ENCODE measurements around the gene NMNAT3. TPM values are rescaled to one million over a fixed set of nuclear protein-coding genes. Genes with fewer than 3 reads are reported as not detected.

The NMNAT3 gene
- total RNA-seq, 2 donors from 2014 or later: 6.4 to 9.5 TPM

GRCh38 chr3:139642996-139643395 is 34.8 kb downstream of the NMNAT3 start:
- Mint-ChIP-seq H3K36me3 (ENCODE audit: insufficient read depth in 2 of 2) (peaks cover 1 to 3% of the 10 kb centered on the region in 2 donors), H3K4me3 (no peak overlapping the region), H3K4me1 (ENCODE audit: low read depth) (peaks cover 8% of the 10 kb centered on the region), H3K27me3 (ENCODE audit: low read depth) (no peaks in the 10 kb centered on the region), H3K9me3 (peaks cover 0 to 9% of the 10 kb centered on the region in 2 donors), H3K27ac (no peak overlapping the region)
- DNase-seq: no peak
- ATAC-seq (replicated peaks in 1 of 2): no peak

DNA sequence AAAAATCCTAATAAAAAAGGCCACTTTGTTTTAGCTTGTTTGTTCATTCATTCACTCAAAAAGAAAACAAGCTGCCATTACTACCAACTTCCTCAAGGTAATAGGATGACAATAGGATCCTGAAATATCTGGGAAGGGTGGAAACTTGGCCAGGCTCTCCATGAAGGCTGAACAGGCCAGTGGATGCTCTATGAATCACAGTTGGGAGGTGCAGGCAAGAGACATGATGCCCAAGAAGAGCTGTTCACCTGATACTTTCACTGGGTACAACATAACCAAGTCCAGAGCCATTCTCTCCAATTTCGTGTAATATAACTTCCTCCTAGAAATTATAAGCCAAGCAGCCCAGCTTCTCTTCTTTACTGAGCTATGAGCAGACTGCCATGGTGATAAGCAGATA is 37.3 kb downstream of the NMNAT3 start:
- DNase-seq (no peak), ATAC-seq (replicated peaks in 1 of 2) (no peak)
- Mint-ChIP-seq H3K27me3 (ENCODE audit: low read depth) (no peaks in the 10 kb centered on the region), H3K9me3 (peaks cover 0 to 7% of the 10 kb centered on the region in 2 donors), H3K4me3 (no peak overlapping the region), H3K36me3 (ENCODE audit: insufficient read depth in 2 of 2) (peaks cover 1 to 3% of the 10 kb centered on the region in 2 donors), H3K27ac (no peak overlapping the region), H3K4me1 (ENCODE audit: low read depth) (peaks cover 8% of the 10 kb centered on the region)

- no peak for ATAC-seq (replicated peaks in 1 of 2)
- no peak overlapping the region for H3K27ac Mint-ChIP-seq
Measured at GRCh38 chr3:139639662-139640061, 38.1 kb downstream of the NMNAT3 start.

GRCh38 chr3:139638518-139638917 is 39.3 kb downstream of the NMNAT3 start:
- H3K4me1 Mint-ChIP-seq (ENCODE audit: low read depth): peaks cover 8% of the 10 kb centered on the region
- peaks cover 0 to 2% of the 10 kb centered on the region in 2 donors for H3K36me3 Mint-ChIP-seq (ENCODE audit: insufficient read depth in 2 of 2)
- DNase-seq: no peak
- H3K4me3 Mint-ChIP-seq: no peak overlapping the region
- no peaks in the 10 kb centered on the region for H3K27me3 Mint-ChIP-seq (ENCODE audit: low read depth)
- H3K9me3 Mint-ChIP-seq: no peaks in the 10 kb centered on the region
- H3K27ac Mint-ChIP-seq: no peak overlapping the region
- no peak for ATAC-seq (replicated peaks in 1 of 2)

More at GRCh38 chr3:139639662-139640061, 38.1 kb downstream of the NMNAT3 start:
- Mint-ChIP-seq H3K27me3 (ENCODE audit: low read depth) (no peaks in the 10 kb centered on the region), H3K4me3 (no peak overlapping the region), H3K36me3 (ENCODE audit: insufficient read depth in 2 of 2) (peaks cover 0 to 1% of the 10 kb centered on the region in 2 donors), H3K9me3 (peaks cover 0 to 7% of the 10 kb centered on the region in 2 donors), H3K4me1 (ENCODE audit: low read depth) (peaks cover 8% of the 10 kb centered on the region)
- no peak for DNase-seq

- H3K4me3 Mint-ChIP-seq: no peak overlapping the region
- no peaks in the 10 kb centered on the region for H3K4me1 Mint-ChIP-seq (ENCODE audit: low read depth)
- no peak overlapping the region for H3K27ac Mint-ChIP-seq
- H3K27me3 Mint-ChIP-seq (ENCODE audit: low read depth): no peaks in the 10 kb centered on the region
- H3K9me3 Mint-ChIP-seq: no peaks in the 10 kb centered on the region
- DNase-seq: no peak
- H3K36me3 Mint-ChIP-seq (ENCODE audit: insufficient read depth in 2 of 2): peaks cover 0 to 2% of the 10 kb centered on the region in 2 donors
- no peak for ATAC-seq (replicated peaks in 1 of 2)
Measured at GRCh38 chr3:139636511-139636910, 41.3 kb downstream of the NMNAT3 start.

- no peak overlapping the region for H3K27ac Mint-ChIP-seq
- H3K9me3 Mint-ChIP-seq: no peaks in the 10 kb centered on the region
- H3K4me3 Mint-ChIP-seq: no peak overlapping the region
- ATAC-seq (replicated peaks in 1 of 2): no peak
- DNase-seq: no peak
- no peaks in the 10 kb centered on the region for H3K4me1 Mint-ChIP-seq (ENCODE audit: low read depth)
- H3K27me3 Mint-ChIP-seq (ENCODE audit: low read depth): no peaks in the 10 kb centered on the region
- peaks cover 0 to 2% of the 10 kb centered on the region in 2 donors for H3K36me3 Mint-ChIP-seq (ENCODE audit: insufficient read depth in 2 of 2)
Measured at GRCh38 chr3:139634111-139634635, 43.6 kb downstream of the NMNAT3 start.

DNA sequence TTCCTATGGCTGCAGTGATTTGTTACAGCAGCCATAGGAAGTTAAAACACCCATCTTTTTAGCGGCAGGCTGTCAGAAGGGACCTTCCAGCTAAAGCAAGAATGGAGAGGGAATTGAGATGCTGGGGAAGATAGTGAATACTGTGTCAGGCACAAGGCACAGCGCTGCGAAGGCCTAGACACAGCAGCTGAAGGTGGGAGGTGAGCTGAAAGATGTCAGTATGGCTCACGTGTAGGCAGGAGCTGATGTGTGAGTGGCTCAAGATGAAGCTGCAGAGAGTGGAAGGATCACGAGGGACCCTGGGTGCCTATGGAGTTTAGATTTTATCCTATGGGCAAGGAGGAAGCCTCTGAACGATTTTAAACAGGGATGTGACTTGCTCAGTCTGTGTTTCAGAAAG is 44.3 kb downstream of the NMNAT3 start:
- Mint-ChIP-seq H3K4me1 (ENCODE audit: low read depth) (peaks cover 5% of the 10 kb centered on the region), H3K36me3 (ENCODE audit: insufficient read depth in 2 of 2) (peaks cover 0 to 2% of the 10 kb centered on the region in 2 donors), H3K4me3 (no peak overlapping the region), H3K27ac (no peak overlapping the region), H3K27me3 (ENCODE audit: low read depth) (no peaks in the 10 kb centered on the region), H3K9me3 (no peaks in the 10 kb centered on the region)
- ATAC-seq (replicated peaks in 1 of 2) (no peak), DNase-seq (no peak)

DNA sequence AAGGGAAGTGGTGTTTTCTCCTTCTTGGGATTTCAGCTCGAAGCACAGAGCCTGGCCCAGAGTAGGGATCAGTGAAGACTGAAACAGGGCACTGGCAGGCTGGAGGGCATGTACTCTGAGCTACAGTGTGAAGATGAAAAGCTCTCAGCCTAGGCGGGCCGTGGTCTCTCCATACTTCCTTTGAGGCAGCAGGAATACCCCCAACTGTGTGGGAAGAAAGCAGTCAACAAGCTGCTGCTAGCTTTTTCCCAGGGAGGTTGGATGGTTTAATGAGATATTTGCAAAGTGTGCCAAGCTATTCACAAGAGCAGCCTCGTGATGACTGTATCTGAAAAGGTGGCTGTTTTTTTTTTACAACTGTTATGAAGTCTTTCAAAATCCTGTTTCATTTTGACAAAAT is 47.2 kb downstream of the NMNAT3 start:
- Mint-ChIP-seq H3K4me1 (ENCODE audit: low read depth) (peaks cover 8% of the 10 kb centered on the region), H3K27ac (no peak overlapping the region), H3K27me3 (ENCODE audit: low read depth) (no peaks in the 10 kb centered on the region), H3K9me3 (no peaks in the 10 kb centered on the region), H3K36me3 (ENCODE audit: insufficient read depth in 2 of 2) (peaks cover 0 to 2% of the 10 kb centered on the region in 2 donors), H3K4me3 (no peak overlapping the region)
- no peak for ATAC-seq (replicated peaks in 1 of 2)
- DNase-seq: no peak

DNA sequence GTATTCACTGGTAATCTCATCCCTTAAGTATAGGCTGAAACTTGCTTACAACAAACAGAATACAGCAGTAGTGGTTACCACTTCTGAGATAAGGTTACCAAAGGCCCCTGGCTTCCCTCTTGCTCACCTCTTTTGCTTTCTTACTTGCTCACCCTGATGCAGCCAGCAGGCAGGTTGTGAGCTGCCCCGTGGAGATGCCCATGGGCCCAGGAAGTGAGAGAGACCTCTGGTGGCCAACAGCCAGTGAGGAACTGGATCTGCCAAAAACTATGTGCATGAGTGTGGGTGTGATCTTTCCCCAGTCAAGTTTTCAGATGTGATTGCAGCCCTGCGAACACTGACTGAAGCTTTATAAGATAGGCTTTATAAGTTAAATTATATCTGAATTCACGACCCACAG is 48.7 kb downstream of the NMNAT3 start:
- H3K4me1 Mint-ChIP-seq (ENCODE audit: low read depth): peaks cover 8% of the 10 kb centered on the region
- ATAC-seq (replicated peaks in 1 of 2) (peak; percentile 65 to 72), DNase-seq (peak; percentile 21 to 25)
- no peaks in the 10 kb centered on the region for H3K27me3 Mint-ChIP-seq (ENCODE audit: low read depth)
- no peak overlapping the region for H3K4me3 Mint-ChIP-seq
- no peaks in the 10 kb centered on the region for H3K9me3 Mint-ChIP-seq
- no peaks in the 10 kb centered on the region for H3K36me3 Mint-ChIP-seq (ENCODE audit: insufficient read depth in 2 of 2)
- H3K27ac Mint-ChIP-seq: no peak overlapping the region

DNA sequence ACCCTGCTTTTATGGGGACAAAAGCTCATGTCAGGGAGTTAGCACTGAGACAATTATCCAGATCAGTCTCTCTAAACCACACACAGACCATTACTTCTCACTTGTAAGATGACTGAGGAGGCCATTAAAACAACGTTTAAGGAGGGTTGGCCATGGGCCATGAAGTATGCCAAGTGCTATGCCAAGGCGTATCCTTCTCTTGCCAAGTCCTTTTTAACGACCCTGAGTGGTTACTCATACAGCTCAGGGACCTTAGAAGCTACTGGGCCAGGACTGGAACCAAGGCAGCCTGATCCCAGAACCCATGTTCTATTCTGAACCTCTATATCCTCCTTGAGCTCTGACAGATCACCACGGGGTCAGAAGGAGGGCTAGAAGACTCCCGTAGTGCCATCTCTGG is 50.0 kb downstream of the NMNAT3 start:
- DNase-seq (no peak), ATAC-seq (replicated peaks in 1 of 2) (no peak)
- no peaks in the 10 kb centered on the region for H3K36me3 Mint-ChIP-seq (ENCODE audit: insufficient read depth in 2 of 2)
- no peak overlapping the region for H3K27ac Mint-ChIP-seq
- H3K4me3 Mint-ChIP-seq: no peak overlapping the region
- H3K4me1 Mint-ChIP-seq (ENCODE audit: low read depth): peaks cover 8% of the 10 kb centered on the region
- H3K27me3 Mint-ChIP-seq (ENCODE audit: low read depth): no peaks in the 10 kb centered on the region
- no peaks in the 10 kb centered on the region for H3K9me3 Mint-ChIP-seq

- Mint-ChIP-seq H3K36me3 (ENCODE audit: insufficient read depth in 2 of 2) (no peaks in the 10 kb centered on the region), H3K27me3 (ENCODE audit: low read depth) (no peaks in the 10 kb centered on the region), H3K4me1 (ENCODE audit: low read depth) (no peaks in the 10 kb centered on the region), H3K9me3 (peaks cover 0 to 2% of the 10 kb centered on the region in 2 donors), H3K27ac (no peak overlapping the region), H3K4me3 (no peak overlapping the region)
- ATAC-seq (replicated peaks in 1 of 2) (no peak), DNase-seq (no peak)
Measured at GRCh38 chr3:139620438-139620837, 57.3 kb downstream of the NMNAT3 start.

DNA sequence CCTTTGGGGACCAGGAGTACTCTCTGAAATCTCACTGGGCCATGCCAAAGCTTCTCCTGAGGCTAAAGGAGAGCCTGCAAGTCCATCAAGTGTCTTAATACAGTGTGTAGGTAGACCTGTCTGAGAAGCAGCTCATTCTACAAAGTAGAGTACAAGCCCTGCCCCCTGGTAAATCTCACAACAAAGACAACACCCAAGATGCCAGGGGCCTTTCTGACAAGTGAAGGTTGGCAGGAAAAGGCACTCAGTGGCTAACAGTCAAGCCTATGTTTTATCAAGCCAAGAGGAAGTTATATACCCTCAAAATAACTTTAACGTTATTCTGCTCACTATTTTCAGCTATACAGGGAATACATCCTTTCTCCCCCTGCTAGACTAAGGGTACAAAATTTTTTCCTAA is 58.3 kb downstream of the NMNAT3 start:
- ATAC-seq (replicated peaks in 1 of 2) (no peak), DNase-seq (no peak)
- Mint-ChIP-seq H3K27ac (no peak overlapping the region), H3K27me3 (ENCODE audit: low read depth) (no peaks in the 10 kb centered on the region), H3K9me3 (peaks cover 0 to 2% of the 10 kb centered on the region in 2 donors), H3K4me1 (ENCODE audit: low read depth) (no peaks in the 10 kb centered on the region), H3K36me3 (ENCODE audit: insufficient read depth in 2 of 2) (no peaks in the 10 kb centered on the region), H3K4me3 (no peak overlapping the region)

DNA sequence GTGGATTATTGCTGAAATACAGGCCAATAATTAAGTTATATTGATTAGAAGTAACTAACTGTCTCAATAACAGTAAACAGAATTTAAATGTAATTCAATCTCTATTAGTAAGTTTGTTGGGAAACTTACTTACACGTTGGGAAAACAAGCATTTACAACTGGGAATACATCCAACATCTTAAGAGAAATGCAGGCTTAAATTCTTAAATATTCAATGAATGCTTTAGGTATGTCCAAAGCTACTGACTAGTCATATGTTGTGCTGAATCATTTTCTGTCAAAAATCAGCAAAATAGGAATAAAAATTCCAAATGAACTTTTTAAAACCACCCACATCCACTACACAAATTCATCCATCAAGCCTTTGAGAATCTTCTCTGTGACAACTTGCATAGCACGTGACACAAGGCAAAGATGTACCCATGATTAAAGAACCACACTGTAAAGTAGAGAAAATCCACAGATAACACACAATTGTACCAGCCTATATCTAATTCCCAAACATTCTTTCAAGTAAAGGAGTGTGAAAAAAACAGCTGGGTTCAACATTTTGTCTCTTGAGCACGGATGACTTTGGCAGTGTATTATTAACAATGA is 60.0 kb downstream of the NMNAT3 start:
- Mint-ChIP-seq H3K27ac (no peak overlapping the region), H3K4me1 (ENCODE audit: low read depth) (no peaks in the 10 kb centered on the region), H3K27me3 (ENCODE audit: low read depth) (no peaks in the 10 kb centered on the region), H3K9me3 (peaks cover 0 to 2% of the 10 kb centered on the region in 2 donors), H3K36me3 (ENCODE audit: insufficient read depth in 2 of 2) (no peaks in the 10 kb centered on the region), H3K4me3 (no peak overlapping the region)
- no peak for ATAC-seq (replicated peaks in 1 of 2)
- DNase-seq: no peak

- no peak overlapping the region for H3K4me3 Mint-ChIP-seq
- no peaks in the 10 kb centered on the region for H3K27me3 Mint-ChIP-seq (ENCODE audit: low read depth)
- no peaks in the 10 kb centered on the region for H3K4me1 Mint-ChIP-seq (ENCODE audit: low read depth)
- H3K9me3 Mint-ChIP-seq: no peaks in the 10 kb centered on the region
- DNase-seq: no peak
- no peak overlapping the region for H3K27ac Mint-ChIP-seq
- no peak for ATAC-seq (replicated peaks in 1 of 2)
- H3K36me3 Mint-ChIP-seq (ENCODE audit: insufficient read depth in 2 of 2): peaks cover 0 to 3% of the 10 kb centered on the region in 2 donors
Measured at GRCh38 chr3:139611528-139611927, 66.2 kb downstream of the NMNAT3 start.
